HG03108 (cell line): ENCODE measurements around the gene RASGRP4.
A peak's percentile ranks its signal among the peaks of the same experiment; 100 is the strongest.

ENCODE experiments used
- ATAC-seq: cut with Tn5 transposase; IDR thresholded peaks from one replicate; pipeline ENCODE4 v1.9.1; 2021; ENCODE audit warnings: moderate library complexity; ENCODE audit not compliant: unreplicated experiment

Gene RASGRP4

DNA sequence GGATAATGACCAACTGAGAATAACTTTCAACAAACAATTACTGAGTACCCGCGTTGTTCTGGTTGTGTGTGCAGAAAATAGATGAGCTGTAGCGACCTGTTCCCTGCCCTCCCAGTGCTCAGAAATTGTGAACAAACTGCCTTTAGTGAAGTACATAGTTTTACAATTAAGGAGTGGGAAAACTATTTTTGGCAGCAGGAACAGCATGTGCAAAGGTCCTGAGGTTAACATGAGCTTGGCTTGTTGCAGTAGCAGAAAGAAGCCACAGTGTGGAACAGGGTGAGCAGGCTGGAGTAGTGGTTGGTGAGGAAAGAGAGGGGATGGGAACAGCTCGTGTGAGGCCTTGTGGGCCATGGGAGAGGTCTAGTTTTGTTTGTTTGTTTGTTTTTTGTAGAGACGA, 23.5 kb upstream of the RASGRP4 start:
- ATAC-seq: no peak

DNA sequence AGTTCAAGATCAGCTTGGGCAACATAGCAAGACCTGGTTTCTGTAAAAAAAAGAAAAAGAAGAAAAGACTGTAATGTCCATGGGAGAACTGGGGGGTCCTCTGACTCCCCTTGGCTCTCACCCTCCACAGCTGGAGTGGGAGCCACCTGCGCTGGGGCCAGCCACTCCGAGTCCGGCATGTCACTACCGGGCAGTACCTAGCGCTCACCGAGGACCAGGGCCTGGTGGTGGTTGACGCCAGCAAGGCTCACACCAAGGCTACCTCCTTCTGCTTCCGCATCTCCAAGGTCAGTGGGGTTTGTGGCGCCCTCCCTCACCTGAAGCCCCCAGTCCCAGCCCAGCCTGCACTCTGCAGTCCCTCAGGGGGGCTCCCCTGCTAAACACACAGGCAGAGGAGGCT, 22.2 kb upstream of the RASGRP4 start:
- ATAC-seq: no peak

DNA sequence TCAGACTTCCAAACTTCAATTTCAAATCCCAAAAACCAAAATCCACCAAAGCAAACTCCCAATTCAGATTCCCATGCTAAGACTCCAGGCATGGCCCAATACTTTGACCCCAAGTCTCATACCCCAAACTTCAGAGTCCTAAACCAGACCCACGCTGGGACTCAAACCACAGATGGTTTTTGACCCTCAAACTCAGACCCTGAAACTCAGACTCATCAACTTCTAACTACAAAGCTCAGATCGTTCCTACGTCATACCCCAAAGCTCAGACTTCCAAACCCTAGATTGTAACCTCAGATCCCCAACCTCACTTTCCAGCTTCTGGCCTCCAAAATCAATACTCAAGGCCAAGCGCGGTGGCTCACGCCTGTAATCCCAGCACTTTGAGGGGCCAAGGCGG, 19.3 kb upstream of the RASGRP4 start:
- no peak for ATAC-seq

DNA sequence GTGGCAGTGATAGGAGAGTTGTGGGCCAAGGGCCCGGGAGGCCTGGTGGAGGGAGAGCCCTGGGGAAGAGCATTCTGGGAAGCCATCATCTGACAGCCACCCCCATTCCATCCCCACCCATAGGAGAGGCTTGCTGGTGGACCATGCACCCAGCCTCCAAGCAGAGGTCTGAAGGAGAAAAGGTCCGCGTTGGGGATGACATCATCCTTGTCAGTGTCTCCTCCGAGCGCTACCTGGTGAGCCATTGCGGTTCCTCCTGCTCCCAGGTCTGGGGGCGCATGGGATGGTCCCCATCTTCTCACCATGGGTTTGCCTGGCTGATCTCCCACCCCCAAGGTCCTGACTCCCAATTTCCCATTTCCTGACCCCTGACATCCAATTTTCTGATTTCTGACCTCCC, 18.0 kb upstream of the RASGRP4 start:
- no peak for ATAC-seq

DNA sequence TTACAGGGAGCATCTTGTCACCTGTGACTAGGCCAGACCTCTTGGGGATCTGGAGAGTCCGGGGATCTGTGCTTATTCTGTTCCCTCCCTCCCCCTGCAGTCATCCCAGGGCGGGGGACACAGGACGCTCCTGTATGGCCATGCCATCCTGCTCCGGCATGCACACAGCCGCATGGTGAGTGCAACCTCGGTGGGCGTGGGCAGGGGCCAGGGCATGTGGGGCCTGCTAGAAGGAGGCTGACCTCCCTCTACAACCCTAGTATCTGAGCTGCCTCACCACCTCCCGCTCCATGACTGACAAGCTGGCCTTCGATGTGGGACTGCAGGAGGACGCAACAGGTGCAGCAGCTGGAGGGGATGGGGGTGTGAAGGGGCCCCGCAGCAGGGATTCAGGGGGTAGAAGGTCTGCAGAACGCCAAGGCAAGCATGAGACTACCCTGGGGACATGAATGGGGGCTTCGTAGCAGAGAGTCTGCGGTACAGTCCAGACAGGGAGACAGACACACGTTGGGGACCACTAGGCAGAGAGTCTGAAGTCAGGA, 17.5 kb upstream of the RASGRP4 start:
- no peak for ATAC-seq

DNA sequence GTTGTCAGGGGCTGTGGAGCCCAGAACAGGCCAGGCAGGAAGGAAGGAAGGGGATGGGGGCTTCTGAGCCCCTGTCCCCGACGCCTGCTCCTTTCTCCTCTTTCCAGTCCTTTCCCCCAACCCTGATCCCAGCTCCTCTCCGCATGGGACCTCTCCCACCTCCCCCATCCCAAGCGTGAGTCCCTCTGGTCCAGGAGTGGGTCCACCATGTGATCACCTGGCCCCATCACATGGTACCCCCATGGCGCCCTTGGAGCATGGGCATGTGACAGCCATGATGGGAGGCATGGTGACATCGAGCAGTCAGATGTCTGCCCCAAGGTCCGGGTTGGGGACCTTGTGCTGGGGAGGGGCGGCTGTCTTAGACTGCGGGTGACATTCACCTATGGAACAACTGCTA, 16.7 kb upstream of the RASGRP4 start:
- ATAC-seq: no peak

DNA sequence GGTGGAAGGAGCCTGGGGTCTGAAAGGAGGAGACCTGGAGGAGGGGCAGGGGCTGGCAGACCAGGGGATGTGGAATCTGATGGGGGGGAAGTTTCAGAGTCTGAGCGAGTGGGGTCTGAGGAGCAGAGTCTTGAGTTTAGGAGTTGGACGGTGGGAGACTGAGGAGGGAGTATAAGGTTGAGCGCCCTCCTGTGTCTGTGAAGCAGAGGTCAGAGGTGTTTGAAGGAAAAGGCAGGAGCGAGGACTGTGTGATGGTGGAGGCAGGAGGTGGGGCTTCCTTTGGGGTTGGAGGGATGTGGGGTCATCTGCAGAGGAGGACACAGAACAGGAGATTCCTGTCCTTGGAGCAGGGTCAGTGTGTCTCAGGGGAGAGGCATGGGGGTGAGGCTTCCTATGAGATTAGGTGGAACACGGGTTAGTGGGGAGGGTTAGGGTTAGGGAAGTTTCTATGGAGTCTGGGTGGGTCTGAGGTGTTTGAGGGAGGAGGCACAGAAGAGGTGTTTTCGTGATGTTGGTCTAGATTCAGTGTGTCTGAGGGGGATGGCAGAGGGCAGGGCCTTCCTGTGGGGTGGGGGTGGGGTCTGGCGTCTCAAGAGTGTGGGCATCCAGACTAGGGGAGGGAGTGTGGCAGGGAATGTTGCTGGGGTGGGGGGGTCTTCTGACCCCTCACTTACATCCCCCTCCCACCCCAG, 15.8 kb upstream of the RASGRP4 start:
- ATAC-seq: no peak

DNA sequence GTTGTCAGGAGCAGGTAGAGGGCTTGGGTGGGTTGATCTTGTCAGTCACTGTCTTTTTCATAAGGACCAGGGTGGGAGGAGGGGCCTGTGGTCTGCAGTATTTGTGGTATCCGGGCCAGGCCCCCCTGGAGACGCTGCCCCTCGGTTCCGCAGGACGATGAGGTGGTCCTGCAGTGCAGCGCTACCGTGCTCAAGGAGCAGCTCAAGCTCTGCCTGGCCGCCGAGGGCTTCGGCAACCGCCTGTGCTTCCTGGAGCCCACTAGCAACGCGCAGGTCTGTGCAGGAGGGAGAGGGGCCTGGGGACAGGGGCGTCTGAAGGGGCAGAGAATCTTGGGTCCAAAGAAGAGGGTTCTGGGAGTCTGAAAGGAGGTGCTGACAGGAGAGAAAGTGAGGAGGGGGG, 14.6 kb upstream of the RASGRP4 start:
- no peak for ATAC-seq

DNA sequence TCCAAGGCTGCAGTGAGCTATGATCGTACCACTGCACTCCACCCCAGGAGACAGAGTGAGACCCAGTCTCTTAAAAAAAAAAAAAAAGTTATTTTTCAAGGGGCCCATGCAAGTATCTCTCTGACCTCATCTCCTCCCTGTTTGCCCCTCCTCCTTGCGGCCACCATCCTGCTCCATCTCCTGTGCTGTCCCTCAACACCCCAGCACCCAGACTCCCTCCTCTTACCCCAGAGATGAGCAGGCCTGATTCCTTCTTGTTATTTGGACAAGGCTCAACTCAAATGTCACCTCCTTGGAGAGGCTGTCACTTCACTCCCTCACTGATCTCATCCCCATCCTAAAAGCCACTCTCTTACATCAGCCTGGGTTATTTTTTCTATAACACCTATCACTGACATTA, 11.9 kb upstream of the RASGRP4 start:
- no peak for ATAC-seq

DNA sequence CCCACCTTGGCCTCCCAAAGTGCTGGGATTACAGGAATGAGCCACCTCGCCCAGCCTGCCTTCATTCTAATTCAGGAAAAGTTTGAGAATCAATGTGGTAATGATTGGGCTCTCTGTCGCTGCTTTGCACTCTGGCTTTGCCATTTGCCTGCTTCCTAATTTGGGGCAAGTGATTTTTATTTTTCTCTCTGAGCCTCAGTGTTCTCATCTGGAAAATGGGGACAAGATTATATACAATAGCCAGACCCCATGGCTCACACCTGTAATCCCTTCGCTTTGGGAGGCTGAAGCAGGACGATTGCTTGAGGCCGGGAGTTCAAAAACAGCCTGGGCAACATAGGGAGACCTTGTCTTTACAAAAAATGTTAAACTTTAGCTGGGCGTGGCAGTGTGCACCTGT, 11.3 kb upstream of the RASGRP4 start:
- no peak for ATAC-seq

DNA sequence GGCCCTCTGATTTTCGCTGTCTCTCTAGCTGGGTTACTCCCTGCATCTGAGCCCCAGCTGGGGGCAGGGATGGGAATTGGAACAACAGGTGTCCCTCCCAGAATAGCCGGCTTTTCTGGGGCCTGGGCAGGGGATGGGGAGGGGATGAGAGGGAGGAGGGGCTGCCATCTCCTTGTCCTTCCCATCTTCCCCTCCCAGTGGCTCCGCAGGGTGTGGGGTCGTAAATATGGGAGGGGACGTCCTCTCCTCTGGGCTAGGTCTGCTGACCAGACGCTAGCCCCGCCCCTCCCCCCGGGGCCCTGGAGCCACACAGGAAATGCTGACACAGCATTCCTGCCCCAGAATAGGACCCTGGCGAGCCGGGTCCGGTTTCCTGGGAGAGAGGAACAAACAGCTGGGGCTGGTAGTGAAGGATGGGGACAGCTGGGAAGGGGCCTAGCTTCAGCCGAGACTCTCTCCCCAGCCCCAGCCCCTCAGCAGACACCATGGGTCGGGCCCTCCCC, 8.6 kb upstream of the RASGRP4 start:
- ATAC-seq: no peak

DNA sequence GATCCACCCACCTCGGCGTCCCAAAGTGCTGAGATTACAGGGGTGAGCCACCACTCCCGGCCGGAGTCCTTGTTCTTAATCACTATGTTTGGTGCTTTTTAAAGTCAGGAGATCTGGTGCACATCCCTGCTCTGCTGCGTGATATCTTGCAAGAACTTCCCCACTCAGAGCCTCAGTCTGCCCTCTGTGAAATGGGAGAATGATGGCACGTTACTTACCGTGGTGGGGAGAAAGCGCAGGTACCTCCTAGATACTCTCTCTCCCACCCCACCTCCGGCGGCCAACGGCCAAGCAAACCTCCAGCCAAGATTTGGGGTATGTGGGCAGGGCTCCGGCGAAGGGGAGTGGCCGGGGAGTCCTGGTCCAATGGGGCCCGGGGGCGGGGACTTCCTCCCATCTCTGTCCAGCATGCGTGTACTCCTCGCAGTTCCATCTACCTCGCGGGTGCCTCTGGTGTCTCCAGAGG, 7.3 kb upstream of the RASGRP4 start, which contains the start of gene RYR1:
Gene RYR1 (plus strand): TSS at position 424 of the 466 bp plus-strand sequence. CDS start 139 bp downstream, outside the sequence.
- ATAC-seq: no peak

DNA sequence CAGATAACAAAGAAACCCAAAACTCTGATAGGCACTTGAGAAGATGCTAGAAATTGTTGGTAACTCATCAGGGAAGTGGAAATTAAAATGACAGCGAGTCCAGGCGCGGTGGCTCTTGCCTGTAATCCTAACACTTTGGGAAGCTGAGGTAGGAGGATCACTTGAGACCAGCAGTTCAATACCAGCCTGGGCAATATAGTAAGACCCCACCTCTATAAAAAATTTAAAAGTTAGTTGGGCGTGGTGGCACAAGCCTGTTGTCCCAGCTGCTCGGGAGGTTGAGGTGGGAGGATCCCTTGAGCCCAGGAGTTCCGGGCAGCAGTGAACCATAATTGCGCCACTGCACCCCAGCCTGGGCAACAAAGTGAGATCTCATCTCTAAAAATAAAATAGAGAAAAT, 4.9 kb upstream of the RASGRP4 start:
- ATAC-seq: no peak

DNA sequence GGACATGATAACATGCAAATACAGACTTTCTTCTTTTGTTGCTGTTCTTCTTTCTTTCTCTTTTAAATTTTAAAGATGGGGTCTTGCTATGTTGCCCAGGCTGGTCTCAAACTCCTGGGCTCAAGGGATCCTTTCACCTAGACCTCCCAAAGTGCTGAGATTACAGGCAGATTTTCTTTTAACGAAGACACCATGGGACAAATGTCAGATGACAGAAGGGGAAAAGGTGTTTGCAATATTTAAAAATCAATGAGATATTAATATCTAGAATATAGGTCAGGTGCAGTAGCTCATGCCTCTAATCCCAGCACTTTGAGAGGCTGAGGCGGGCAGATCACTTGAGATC, 3.8 kb upstream of the RASGRP4 start:
- ATAC-seq: no peak

DNA sequence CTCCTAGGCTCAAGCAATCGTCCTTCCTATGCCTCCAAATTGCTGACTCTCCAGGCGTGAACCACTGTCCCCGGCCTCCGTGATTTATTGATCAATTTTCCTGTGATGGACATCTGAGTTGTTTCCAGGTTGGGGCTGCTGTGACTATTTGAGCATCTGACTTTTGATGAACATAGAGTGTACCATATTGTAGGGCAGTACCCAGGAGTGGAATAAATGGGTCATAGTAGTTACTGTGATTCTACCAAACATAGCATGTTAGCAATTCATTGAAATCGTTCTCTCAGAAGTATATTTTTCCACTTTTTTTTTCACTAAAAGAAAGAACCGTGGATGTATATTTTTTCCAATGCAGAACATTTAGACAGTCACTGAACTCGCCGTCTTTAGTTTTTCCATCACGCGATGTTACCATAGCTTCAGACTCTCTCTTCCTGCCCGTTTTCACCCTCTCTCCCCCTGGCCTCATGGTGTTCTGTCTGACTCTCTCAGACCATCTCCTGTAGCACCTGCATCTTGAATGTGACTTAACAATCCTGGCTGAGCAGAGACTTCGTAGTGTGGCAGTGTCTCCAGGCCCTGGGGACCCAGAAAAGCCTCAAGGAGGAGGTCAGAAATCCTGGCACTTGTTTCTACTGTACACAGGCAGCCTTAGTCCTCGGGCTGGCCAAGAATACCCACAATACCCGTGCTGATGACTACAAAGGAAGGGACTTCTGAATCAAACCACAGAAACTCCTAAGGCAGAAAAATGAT, 3.2 kb upstream of the RASGRP4 start:
- ATAC-seq: no peak

DNA sequence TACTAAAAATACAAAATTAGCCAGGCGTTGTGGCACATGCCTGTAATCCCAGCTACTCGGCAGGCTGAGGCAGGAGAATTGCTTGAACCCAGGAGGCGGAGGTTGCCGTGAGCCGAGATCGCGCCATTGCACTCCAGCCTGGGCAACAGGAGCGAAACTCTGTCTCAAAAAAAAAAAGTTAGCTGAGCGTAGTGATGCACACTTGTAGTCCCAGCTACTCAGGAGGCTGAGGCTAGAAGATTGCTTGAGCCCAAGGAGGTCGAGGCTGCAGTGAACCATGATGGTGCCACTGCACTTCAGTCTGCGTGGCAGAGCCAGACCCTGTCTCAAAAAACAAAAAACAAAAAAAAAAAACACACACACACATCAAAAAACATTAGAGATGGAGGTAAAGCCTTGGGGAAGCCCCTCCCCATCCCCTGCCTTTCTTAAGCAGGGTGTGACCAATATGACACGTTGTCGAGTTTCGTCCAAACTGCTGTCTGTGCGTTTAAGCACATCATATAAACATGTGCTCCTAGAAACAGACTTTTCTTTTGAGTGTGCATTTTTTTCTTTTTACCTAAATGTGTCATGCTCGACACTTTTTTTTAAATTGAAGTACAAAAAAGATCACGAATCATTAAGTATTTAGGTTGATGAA, 1.1 kb upstream of the RASGRP4 start:
- ATAC-seq: peak; percentile 54

DNA sequence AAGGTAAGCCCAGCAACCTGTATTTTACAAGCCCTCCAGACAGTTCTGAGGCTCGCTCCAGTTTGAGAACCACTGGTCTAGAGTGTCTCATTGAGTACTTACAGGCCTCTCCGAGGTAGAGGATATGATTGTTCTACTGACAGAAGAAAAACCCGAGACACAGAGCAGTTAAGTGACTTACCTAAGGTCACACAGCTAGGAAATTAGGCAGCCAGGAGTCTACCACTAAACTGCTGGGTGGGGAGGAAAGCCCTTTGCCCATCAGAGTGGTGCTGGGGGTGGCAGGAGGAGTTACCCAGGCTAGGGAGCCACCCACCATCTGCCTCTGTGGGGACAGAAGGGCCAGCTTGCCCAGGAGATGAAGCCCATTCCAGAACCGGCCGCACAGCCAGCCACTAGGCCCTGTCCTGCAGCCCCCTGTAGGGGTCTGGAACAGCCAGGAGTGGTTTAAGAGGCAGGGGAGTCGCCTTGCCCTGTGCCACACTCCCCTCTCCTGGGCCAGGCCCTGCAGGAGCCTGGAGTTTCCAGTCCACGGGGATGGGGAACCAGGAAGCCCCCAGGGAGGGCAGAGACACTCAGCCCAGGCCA, 703 bp downstream of the RASGRP4 start:
- ATAC-seq: no peak

DNA sequence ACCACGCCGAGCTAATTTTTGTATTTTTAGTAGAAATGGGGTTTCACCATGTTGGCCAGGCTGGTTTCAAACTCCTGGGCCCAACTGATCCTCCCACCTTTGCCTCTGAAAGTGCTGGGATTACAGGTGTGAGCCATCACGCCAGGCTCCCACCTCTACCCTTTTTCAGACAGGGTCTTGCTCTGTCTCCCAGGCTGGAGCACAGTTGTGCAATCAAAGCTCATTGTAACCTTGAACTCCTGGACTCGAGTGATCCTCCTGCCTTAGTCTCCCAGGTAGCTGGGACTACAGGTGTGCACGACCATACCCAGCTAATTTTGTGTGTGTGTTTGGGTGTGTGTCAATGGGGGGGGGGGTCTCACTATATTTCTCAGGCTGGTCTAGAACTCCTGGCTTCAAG, 1.7 kb downstream of the RASGRP4 start:
- no peak for ATAC-seq

DNA sequence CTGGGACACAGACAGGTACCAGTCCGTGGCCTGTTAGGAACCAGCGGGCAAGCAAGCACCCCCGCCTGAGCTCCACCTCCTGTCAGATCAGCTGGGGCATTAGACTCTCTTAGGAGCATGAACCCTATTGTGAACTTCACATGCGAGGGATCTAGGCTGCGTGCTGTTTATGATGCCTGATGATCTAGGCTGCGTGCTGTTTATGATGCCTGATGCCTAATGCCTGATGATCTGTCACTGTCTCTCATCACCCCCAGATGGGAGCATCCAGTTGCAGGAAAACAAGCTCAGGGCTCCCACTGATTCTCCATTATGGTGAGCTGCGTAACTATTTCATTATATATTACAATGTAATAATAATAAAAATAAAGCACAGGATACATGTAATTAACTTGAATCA, 3.6 kb downstream of the RASGRP4 start:
- no peak for ATAC-seq

DNA sequence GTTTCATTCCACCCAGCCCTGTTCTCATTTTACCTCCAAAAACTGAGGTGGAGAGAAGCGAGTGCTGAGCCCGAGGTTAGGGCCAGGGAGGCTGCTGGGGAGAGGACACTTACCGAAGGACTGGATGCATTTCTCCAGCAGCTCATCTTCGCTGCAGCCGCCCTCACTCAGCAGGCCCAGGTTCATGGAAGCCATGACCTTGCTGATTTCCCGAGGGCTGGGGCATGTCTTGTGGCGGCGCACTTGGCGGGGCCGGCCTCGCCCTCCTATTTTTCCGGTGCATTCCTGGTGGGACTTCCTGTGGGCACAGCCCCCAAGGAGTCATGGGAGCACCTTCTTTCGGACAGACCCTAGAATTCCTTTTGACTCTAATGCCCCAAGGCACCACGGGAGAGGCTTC, 4.2 kb downstream of the RASGRP4 start:
- no peak for ATAC-seq

DNA sequence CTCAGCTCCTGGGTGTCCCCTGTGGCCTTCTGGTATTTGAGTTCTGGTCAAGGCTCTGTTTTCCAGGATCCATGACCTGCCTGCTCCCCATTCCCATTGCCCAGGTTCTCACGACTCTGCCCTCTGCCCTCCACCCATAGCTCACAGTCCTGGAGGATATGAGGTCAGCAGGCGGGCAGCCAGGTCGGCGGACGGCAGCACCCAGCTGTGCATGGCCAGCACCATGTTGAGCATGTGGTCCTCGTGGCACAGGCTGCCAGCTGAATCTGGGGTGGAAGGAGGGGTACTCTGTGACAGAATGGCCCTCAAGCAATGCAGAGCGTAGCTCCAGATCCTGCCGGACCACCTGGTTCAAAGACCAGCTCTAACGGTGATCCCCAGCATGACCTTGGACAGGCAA, 5.1 kb downstream of the RASGRP4 start:
- ATAC-seq: no peak
